ENCODE measurements around the gene PTGDR2. TPM values are rescaled to one million over a fixed set of nuclear protein-coding genes. Genes with fewer than 3 reads are reported as not detected.

The PTGDR2 gene
- total and polyA plus RNA-seq, 2 experiments from 2014 or later: 0.07 to 0.09 TPM

DNA sequence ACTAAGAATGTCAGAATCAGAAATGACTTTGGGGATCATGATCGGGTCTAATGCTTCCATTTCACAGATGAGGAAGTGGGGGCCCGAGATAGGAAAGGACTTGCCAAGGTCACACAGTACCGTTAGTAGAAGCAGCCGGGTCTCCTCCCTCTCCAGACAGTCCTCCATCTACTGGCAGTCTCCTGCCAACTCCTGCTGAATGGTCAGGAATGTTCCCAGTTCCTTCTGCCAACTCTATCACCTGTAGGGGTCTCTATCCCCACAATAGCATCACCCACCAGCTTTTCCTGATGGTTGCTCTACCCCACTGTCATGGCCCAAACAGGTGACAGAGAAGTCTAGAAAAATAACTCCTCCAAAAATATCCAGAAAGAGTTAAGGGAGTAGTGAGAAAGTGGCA is 37.7 kb downstream of the PTGDR2 start:
- TF ChIP-seq, protein P1, sequence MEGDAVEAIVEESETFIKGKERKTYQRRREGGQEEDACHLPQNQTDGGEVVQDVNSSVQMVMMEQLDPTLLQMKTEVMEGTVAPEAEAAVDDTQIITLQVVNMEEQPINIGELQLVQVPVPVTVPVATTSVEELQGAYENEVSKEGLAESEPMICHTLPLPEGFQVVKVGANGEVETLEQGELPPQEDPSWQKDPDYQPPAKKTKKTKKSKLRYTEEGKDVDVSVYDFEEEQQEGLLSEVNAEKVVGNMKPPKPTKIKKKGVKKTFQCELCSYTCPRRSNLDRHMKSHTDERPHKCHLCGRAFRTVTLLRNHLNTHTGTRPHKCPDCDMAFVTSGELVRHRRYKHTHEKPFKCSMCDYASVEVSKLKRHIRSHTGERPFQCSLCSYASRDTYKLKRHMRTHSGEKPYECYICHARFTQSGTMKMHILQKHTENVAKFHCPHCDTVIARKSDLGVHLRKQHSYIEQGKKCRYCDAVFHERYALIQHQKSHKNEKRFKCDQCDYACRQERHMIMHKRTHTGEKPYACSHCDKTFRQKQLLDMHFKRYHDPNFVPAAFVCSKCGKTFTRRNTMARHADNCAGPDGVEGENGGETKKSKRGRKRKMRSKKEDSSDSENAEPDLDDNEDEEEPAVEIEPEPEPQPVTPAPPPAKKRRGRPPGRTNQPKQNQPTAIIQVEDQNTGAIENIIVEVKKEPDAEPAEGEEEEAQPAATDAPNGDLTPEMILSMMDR (IDR thresholded peaks at IDR 0.05; ENCODE audit: low read depth, low read length): no peak
- DNase-seq (ENCODE audit: low read depth in 1 of 2, low spot score in 1 of 2): no peak

DNA sequence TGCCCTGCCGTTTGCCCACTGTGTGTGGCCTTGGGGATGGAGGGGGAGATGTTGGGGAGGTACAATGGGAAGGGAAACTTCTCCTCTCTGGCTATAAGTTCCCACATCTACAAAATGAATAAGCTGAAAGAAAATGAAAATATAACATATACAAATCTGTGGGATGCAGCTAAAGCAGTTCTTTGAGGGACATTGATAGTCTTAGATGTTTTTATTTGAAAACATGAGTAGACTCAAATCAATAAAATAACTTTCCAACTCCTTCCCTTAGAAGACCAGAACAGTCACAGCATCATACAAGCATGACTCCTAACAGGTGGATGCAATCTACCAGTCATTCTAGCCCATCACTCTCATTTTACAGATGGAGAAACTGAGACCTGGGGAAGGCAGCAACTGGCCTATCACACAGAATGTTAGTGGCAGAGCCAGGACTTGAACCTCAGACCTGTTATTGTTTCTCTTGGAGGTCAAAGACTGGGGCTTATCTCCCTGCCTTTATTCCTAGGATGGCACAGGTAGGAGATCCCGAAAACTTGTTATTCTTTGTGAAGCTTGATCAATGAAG is 39.1 kb downstream of the PTGDR2 start:
- Histone ChIP-seq H3K36me3 (no peaks in the 10 kb centered on the region), H3K27me3 (no peaks in the 10 kb centered on the region)
- TF ChIP-seq, protein P1 (IDR thresholded peaks at IDR 0.05; ENCODE audit: low read depth, low read length): no peak

More for the DNA sequence above, 37.7 kb downstream of the PTGDR2 start:
- no peaks in the 10 kb centered on the region for H3K9me3 ChIP-seq (ENCODE audit: low read depth)
- H3K27me3 ChIP-seq: no peaks in the 10 kb centered on the region
- H3K36me3 ChIP-seq: no peaks in the 10 kb centered on the region
- H3K27ac ChIP-seq: no peak overlapping the region
- no peaks in the 10 kb centered on the region for H3K4me1 ChIP-seq (ENCODE audit: low read depth)
- H3K4me3 ChIP-seq: no peak overlapping the region

DNA sequence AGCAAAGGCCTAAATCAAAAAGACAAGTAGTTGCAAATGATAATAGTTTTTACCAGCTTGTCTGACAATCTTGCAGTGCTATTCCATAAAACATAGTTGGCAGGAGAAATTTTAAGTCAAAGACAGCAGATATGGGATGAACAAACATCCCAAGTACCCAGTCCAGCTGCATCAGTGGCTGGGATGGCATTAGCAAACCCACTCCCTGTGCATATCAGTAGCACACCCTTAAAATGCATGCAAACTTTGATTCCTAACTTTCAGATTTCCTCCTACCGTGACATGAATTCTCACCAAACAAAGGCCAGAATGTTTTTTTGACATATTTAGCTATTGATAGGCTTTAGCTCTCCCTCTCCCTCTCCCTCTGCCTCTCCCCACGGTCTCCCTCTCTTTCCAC is 41.6 kb downstream of the PTGDR2 start:
- TF ChIP-seq, protein P1 (IDR thresholded peaks at IDR 0.05; ENCODE audit: low read depth, low read length): no peak
- no peaks in the 10 kb centered on the region for H3K9me3 ChIP-seq (ENCODE audit: low read depth)
- DNase-seq (ENCODE audit: low read depth in 1 of 2, low spot score in 1 of 2): no peak
- no peaks in the 10 kb centered on the region for H3K27me3 ChIP-seq
- H3K36me3 ChIP-seq: no peaks in the 10 kb centered on the region
- H3K4me3 ChIP-seq: no peak overlapping the region
- H3K4me1 ChIP-seq (ENCODE audit: low read depth): no peaks in the 10 kb centered on the region
- H3K27ac ChIP-seq: no peak overlapping the region

More for the DNA sequence above, 39.1 kb downstream of the PTGDR2 start:
- Histone ChIP-seq H3K9me3 (ENCODE audit: low read depth) (no peaks in the 10 kb centered on the region), H3K27ac (no peak overlapping the region), H3K4me3 (no peak overlapping the region), H3K4me1 (ENCODE audit: low read depth) (no peaks in the 10 kb centered on the region)
- DNase-seq (ENCODE audit: low read depth in 1 of 2, low spot score in 1 of 2): no peak

GRCh38 chr11:60813324-60813723 is 42.4 kb downstream of the PTGDR2 start:
- no peaks in the 10 kb centered on the region for H3K36me3 ChIP-seq
- no peaks in the 10 kb centered on the region for H3K27me3 ChIP-seq
- no peaks in the 10 kb centered on the region for H3K9me3 ChIP-seq (ENCODE audit: low read depth)
- no peak for DNase-seq (ENCODE audit: low read depth in 1 of 2, low spot score in 1 of 2)
- no peak overlapping the region for H3K27ac ChIP-seq
- TF ChIP-seq, protein P1 (IDR thresholded peaks at IDR 0.05; ENCODE audit: low read depth, low read length): no peak
- H3K4me3 ChIP-seq: no peak overlapping the region
- no peaks in the 10 kb centered on the region for H3K4me1 ChIP-seq (ENCODE audit: low read depth)

DNA sequence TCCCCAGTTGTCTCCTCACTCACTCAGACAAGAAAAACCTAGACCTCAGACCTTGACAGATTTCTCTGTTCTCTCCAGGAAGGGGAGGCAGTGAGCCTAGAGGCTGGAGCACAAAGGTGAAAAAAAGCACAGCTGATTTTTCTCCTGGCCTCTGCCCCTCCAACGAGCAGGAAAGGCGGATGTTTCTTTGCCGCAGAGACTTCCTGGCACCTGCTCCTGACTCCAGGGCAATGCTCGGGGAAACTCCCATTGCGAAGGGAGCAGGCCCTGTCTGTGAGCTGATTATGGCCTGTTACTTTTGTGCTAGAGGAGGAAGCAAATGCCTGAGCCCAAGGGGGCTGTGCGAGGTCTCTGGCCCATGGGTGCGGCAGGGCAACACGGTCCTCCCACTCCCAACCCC is 45.2 kb downstream of the PTGDR2 start:
- no peak for DNase-seq (ENCODE audit: low read depth in 1 of 2, low spot score in 1 of 2)
- TF ChIP-seq, protein P1 (IDR thresholded peaks at IDR 0.05; ENCODE audit: low read depth, low read length): no peak
- no peaks in the 10 kb centered on the region for H3K9me3 ChIP-seq (ENCODE audit: low read depth)

More for the DNA sequence above, 45.2 kb downstream of the PTGDR2 start:
- Histone ChIP-seq H3K36me3 (no peaks in the 10 kb centered on the region), H3K4me1 (ENCODE audit: low read depth) (no peaks in the 10 kb centered on the region), H3K27ac (no peak overlapping the region), H3K27me3 (no peaks in the 10 kb centered on the region), H3K4me3 (no peak overlapping the region)

Data from cardiac muscle cell (in vitro differentiated cells and primary cell).